GM12801 (cell line): ENCODE results near the gene HIPK2.

Source experiments
- CTCF ChIP-seq: IDR thresholded peaks from one replicate; pipeline ENCODE4 v1.5.1; 2011; ENCODE audit warnings: control low read depth; ENCODE audit not compliant: insufficient read length; ENCODE audit errors: extremely low read depth

HIPK2 gene

DNA sequence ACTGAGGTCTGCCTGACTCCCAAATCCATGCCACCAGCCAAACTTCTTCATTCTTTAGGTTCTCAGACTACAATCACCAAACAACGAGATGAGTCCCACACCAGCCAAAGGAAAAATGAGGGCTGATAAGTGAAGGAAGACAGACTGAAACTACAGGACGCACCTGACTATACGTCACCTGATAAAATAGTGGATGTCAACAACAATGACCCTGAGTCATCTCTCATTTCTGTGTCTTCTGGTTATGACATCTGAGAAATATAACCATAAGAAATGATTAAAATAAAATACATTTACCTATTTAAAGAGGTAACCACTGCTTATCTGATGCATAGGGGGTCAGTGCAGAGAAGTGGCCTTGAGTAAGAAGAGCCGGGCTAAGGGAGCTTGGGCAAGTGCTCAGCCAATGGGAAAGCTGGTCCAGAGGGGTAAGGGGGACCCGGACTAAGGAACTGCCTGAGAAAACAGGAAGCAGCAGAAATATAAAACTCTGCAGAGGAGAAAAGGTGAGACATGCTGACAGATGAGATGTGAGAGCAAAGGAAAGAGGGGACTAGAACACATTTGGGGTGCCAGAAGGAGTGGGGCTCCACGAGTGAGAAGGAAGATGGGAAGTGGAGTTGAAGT is 51.8 kb downstream of the HIPK2 start:
- no peak for TF ChIP-seq CTCF

- TF ChIP-seq CTCF, result no peak
Observed at GRCh38 chr7:139725077-139725476, 52.7 kb downstream of the HIPK2 start.

DNA sequence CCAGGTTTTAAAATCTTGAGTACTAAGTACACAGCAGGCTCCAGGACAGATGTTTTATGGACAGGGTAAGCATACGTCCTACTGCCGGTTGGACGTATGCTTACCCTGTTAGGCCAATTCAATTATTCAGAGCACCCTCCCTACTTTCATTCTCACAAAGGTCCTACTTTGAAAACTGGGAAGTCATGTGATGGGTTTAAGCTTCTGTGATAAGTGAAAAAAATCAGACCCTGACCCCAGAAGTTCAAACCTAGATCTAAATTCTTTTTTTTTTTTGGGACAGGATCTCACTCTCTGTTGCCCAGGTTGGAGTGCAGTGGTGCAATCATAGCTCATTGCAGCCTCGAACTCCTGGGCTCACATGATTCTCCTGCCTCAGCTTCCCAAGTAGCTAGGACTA is 55.2 kb downstream of the HIPK2 start:
- no peak for TF ChIP-seq CTCF

GRCh38 chr7:139721821-139722220 is 56.0 kb downstream of the HIPK2 start:
- TF ChIP-seq CTCF, result no peak

GRCh38 chr7:139721417-139721816 is 56.4 kb downstream of the HIPK2 start:
- TF ChIP-seq CTCF, result no peak

- no peak for TF ChIP-seq CTCF
Observed at GRCh38 chr7:139720705-139721231, 57.0 kb downstream of the HIPK2 start.

GRCh38 chr7:139720186-139720585 is 57.6 kb downstream of the HIPK2 start:
- TF ChIP-seq CTCF, result no peak
